Loucy (cell line): Measurements from ENCODE around the gene SAMD4B.

Experiments used
- H2AFZ ChIP-seq: fragments of 200-600 bp; sonication (generic); 2 replicates; pipeline ENCODE4 v1.6.0; 2016; ENCODE audit warnings: antibody characterized with exemption, mild to moderate bottlenecking, low read length, moderate library complexity
- H3F3A ChIP-seq: fragments of 200-600 bp; 2 replicates; pipeline ENCODE4 v1.6.0; 2016; ENCODE audit warnings: antibody characterized with exemption, low read depth, mild to moderate bottlenecking
- H3K27me3 ChIP-seq: fragments of 200-600 bp; sonication (generic); 2 replicates; pipeline ENCODE4 v1.6.1; 2014; ENCODE audit warnings: low read length, mild to moderate bottlenecking; ENCODE audit not compliant: insufficient read depth, poor library complexity, severe bottlenecking
- H3K36me3 ChIP-seq: fragments of 200-600 bp; sonication (generic); 2 replicates; pipeline ENCODE4 v1.6.1; 2016; ENCODE audit warnings: low read length; ENCODE audit not compliant: insufficient read depth
- H3K4me1 ChIP-seq: fragments of 200-600 bp; sonication (generic); 2 replicates; pipeline ENCODE4 v1.5.1; 2014; ENCODE audit warnings: low read length, mild to moderate bottlenecking; ENCODE audit not compliant: insufficient read depth, poor library complexity, severe bottlenecking
- H3K4me2 ChIP-seq: fragments of 200-600 bp; sonication (generic); 2 replicates; pipeline ENCODE4 v1.6.0; 2014; ENCODE audit warnings: antibody characterized with exemption, low read length, low read depth, mild to moderate bottlenecking; ENCODE audit not compliant: poor library complexity, severe bottlenecking
- H3K4me3 ChIP-seq: fragments of 200-600 bp; sonication (generic); 2 replicates; pipeline ENCODE4 v1.5.1; 2014; ENCODE audit warnings: low read length, mild to moderate bottlenecking, mixed read lengths; ENCODE audit not compliant: poor library complexity, severe bottlenecking
- H3K79me2 ChIP-seq: fragments of 200-600 bp; sonication (generic); 2 replicates; pipeline ENCODE4 v1.6.1; 2014; ENCODE audit warnings: low read length; ENCODE audit not compliant: insufficient read depth
- H3K9ac ChIP-seq: fragments of 200-600 bp; sonication (generic); 2 replicates; pipeline ENCODE4 v1.6.0; 2014; ENCODE audit warnings: mild to moderate bottlenecking, low read depth, low read length, moderate library complexity; ENCODE audit not compliant: poor library complexity, severe bottlenecking
- H3K9me2 ChIP-seq: fragments of 200-600 bp; sonication (generic); replicated peaks from 2 replicates; pipeline ENCODE4 v1.6.1; 2016; ENCODE audit warnings: low read depth, low read length, mixed read lengths
- H3K9me3 ChIP-seq: fragments of 200-600 bp; sonication (generic); 2 replicates; pipeline ENCODE4 v1.6.1; 2014; ENCODE audit warnings: mild to moderate bottlenecking, antibody characterized with exemption, low read length, low read depth; ENCODE audit not compliant: insufficient read depth
- H4K20me1 ChIP-seq: fragments of 200-600 bp; sonication (generic); 2 replicates; pipeline ENCODE4 v1.6.0; 2014; ENCODE audit warnings: antibody characterized with exemption, low read length, mild to moderate bottlenecking; ENCODE audit not compliant: insufficient read depth, poor library complexity, severe bottlenecking
- CTCF ChIP-seq: fragments of 200-600 bp; sonication (generic); conservative IDR thresholded peaks from 2 replicates; pipeline ENCODE4 v1.5.1; 2014; ENCODE audit warnings: mild to moderate bottlenecking, antibody characterized with exemption, low read length
- EZH2phosphoT487 ChIP-seq: fragments of 200-600 bp; IDR thresholded peaks from 2 replicates; pipeline ENCODE4 v1.6.1; 2018; ENCODE audit warnings: antibody characterized with exemption, mild to moderate bottlenecking, moderate library complexity, borderline replicate concordance

The SAMD4B gene

DNA sequence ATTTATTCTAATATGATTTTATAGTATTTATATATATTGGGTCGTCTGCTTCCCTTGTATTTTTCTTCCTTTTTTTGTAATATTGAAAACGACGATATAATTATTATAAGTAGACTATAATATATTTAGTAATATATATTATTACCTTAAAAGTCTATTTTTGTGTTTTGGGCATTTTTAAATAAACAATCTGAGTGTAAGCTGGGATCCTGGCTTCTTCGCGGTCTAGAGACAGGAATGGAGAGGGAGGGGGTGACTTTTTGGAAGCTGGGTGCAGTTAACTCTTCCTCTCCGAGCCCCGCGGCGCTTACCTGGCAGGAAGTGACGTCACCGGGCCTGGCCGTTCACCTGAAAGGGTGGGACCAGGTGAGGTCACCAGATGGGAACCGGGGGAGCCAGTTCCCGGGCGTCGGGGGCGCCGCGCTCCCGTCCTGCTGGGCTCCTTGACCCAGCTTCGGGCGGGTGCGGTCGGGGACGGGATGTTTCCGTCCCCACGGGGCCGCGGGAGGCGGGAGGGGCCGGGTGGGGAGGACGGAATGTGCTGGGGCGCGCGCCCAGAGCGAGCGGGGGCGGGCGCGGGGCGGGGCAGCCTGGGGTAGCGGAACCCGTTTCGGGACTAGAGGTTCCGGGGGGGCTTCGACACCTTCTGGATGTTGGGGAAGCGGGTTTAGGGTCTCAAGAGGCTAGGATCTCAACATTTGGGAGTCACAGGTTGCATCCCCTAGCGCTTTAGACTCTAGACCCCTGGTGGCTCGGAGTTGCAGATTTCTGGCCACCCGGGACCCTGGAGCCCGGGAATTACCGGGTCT, 67.2 kb downstream of the SAMD4B start:
- peak overlapping the region; percentile 86 for H2AFZ ChIP-seq
- no peaks in the 10 kb centered on the region for H3K9me2 ChIP-seq
- no peaks in the 10 kb centered on the region for H3K36me3 ChIP-seq
- H4K20me1 ChIP-seq = peaks cover 33% of the 10 kb centered on the region
- H3K4me2 ChIP-seq = peak overlapping the region; percentile 97
- H3K79me2 ChIP-seq = peaks cover 57% of the 10 kb centered on the region
- H3K4me3 ChIP-seq = peak overlapping the region; percentile 93
- peaks cover 3% of the 10 kb centered on the region for H3F3A ChIP-seq
- H3K4me1 ChIP-seq = peaks cover 40% of the 10 kb centered on the region
- H3K27me3 ChIP-seq = peaks cover 5% of the 10 kb centered on the region
- H3K9me3 ChIP-seq = no peaks in the 10 kb centered on the region
- TF ChIP-seq EZH2phosphoT487 (no peak), CTCF (no peak)
- H3K9ac ChIP-seq = peak overlapping the region; percentile 94

DNA sequence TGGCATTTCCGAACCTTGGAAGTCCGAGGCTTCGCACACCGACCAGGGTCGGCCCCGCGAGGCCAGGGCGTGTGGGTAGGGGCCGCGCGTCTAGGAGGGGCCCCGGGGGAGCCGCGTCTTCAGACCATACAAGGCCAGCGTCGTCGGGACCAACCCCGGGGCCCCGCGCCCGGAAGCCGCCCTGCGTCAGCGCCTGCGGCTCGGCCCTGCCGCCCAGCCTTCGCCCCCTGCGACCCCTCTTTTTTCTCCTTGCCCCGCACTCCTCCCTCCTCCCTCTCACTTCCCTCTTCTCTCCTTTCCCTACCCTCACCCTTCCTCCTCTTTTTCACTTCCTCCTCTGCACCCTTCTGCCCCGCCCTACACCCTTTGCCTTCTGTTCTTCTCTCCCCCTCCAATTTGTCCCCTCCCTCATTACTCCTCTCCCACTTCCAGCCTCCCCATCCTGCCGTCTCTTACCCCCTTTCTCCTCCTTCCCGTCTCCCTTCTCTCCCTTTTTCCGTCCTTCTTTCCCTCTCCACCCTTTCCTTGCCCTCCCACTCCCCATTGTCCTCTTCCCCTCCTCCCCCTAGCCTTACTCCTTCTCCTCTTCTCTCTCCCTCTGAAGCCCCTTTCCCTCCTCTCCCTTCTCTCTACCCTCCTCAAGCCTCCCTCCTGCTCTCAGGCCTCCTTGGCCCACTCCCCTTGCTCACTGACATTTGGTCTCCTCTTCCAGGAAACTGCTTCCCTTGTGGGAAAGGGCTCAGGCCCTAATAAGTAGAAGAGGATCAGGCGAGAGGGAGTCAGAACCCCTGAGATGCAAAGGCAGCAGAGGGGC, 68.0 kb downstream of the SAMD4B start:
- peaks cover 42% of the 10 kb centered on the region for H4K20me1 ChIP-seq
- H3K79me2 ChIP-seq = peaks cover 65% of the 10 kb centered on the region
- no peaks in the 10 kb centered on the region for H3K9me2 ChIP-seq
- peak overlapping the region; percentile 94 for H3K9ac ChIP-seq
- H3K4me1 ChIP-seq = peaks cover 46% of the 10 kb centered on the region
- H3K4me3 ChIP-seq = peak overlapping the region; percentile 93
- H3K9me3 ChIP-seq = no peaks in the 10 kb centered on the region
- TF ChIP-seq EZH2phosphoT487 (no peak), CTCF (no peak)
- peaks cover 3% of the 10 kb centered on the region for H3F3A ChIP-seq
- peak overlapping the region; percentile 86 for H2AFZ ChIP-seq
- peak overlapping the region; percentile 97 for H3K4me2 ChIP-seq
- H3K27me3 ChIP-seq = peaks cover 5% of the 10 kb centered on the region
- H3K36me3 ChIP-seq = no peaks in the 10 kb centered on the region

DNA sequence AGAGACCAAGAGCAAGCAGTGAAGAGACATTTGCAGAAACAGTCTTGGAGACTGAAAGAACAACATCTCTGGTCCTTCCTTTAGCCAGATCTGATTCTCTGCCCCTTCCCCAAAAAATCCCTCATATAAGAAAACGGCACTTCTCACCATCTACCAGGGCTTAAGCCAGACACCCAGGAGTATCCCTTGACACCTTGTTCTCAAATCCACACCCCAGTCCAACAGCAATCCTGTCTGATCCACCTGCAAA, 68.5 kb downstream of the SAMD4B start:
- Histone ChIP-seq H3K9ac (peak overlapping the region; percentile 94), H3K4me2 (peak overlapping the region; percentile 97), H3K36me3 (no peaks in the 10 kb centered on the region; the same call in 1 of the 2 replicates), H4K20me1 (peaks cover 45% of the 10 kb centered on the region), H3K9me2 (no peaks in the 10 kb centered on the region), H3K9me3 (no peaks in the 10 kb centered on the region), H2AFZ (no peak overlapping the region), H3K79me2 (peaks cover 71% of the 10 kb centered on the region), H3K4me1 (peaks cover 47% of the 10 kb centered on the region), H3K4me3 (peak overlapping the region; percentile 93), H3K27me3 (peaks cover 5% of the 10 kb centered on the region), H3F3A (peaks cover 3% of the 10 kb centered on the region)
- no peak for TF ChIP-seq CTCF
- no peak for TF ChIP-seq EZH2phosphoT487
